ENCODE data around the gene CDPF1.
A peak's percentile ranks its signal among the peaks of the same experiment; 100 is the strongest.
"Not testable (repeated sequence)": the region's sequence is repeated elsewhere in the genome, so short reads cannot be mapped to it uniquely, and the experiment has no call there.

CDPF1 gene

GRCh38 chr22:46272196-46272595 lies 22.1 kb upstream of the CDPF1 start:
- no peaks in the 10 kb centered on the region for H3K27me3 ChIP-seq (ENCODE audit: insufficient read depth, low read depth, severe bottlenecking)
- no peak for TF ChIP-seq CTCF (IDR thresholded peaks at IDR 0.05; ENCODE audit: low read depth, low read length)
- no peak for DNase-seq
- no peak overlapping the region for H3K4me3 ChIP-seq (ENCODE audit: low read depth, low read length)
- H3K36me3 ChIP-seq: peaks cover 40% of the 10 kb centered on the region
- H3K9me3 ChIP-seq (ENCODE audit: severe bottlenecking): no peaks in the 10 kb centered on the region
- no peak overlapping the region for H3K27ac ChIP-seq

GRCh38 chr22:46269564-46269963 lies 19.5 kb upstream of the CDPF1 start:
- H3K27ac ChIP-seq: no peak overlapping the region
- H3K36me3 ChIP-seq: peaks cover 22% of the 10 kb centered on the region
- no peak overlapping the region for H3K4me3 ChIP-seq (ENCODE audit: low read depth, low read length)
- no peak for DNase-seq
- H3K9me3 ChIP-seq (ENCODE audit: severe bottlenecking): peaks cover 11% of the 10 kb centered on the region
- no peak for TF ChIP-seq CTCF (IDR thresholded peaks at IDR 0.05; ENCODE audit: low read depth, low read length)
- H3K27me3 ChIP-seq (ENCODE audit: insufficient read depth, low read depth, severe bottlenecking): no peaks in the 10 kb centered on the region

GRCh38 chr22:46267431-46268279 lies 17.6 kb upstream of the CDPF1 start, which contains the start of gene TTC38:
Gene TTC38, plus strand, starts transcription at chr22:46268008. Its CDS starts 32 bp downstream, at chr22:46268040.
- H3K9me3 ChIP-seq (ENCODE audit: severe bottlenecking): peaks cover 11% of the 10 kb centered on the region
- TF ChIP-seq CTCF (IDR thresholded peaks at IDR 0.05; ENCODE audit: low read depth, low read length): no peak
- H3K27ac ChIP-seq: peak within 1 kb of the TSS; percentile 71
- DNase-seq: peak; percentile 86
- peaks cover 6% of the 10 kb centered on the region; the same call in 1 of the 2 replicates for H3K36me3 ChIP-seq
- peak within 1 kb of the TSS; percentile 82 for H3K4me3 ChIP-seq (ENCODE audit: low read depth, low read length)
- H3K27me3 ChIP-seq (ENCODE audit: insufficient read depth, low read depth, severe bottlenecking): no peaks in the 10 kb centered on the region

- peaks cover 11% of the 10 kb centered on the region for H3K9me3 ChIP-seq (ENCODE audit: severe bottlenecking)
- not testable (repeated sequence) for H3K4me3 ChIP-seq (ENCODE audit: low read depth, low read length); DNase-seq; H3K27ac ChIP-seq; H3K36me3 ChIP-seq; H3K27me3 ChIP-seq (ENCODE audit: insufficient read depth, low read depth, severe bottlenecking)
Observed at GRCh38 chr22:46265627-46266026, 15.5 kb upstream of the CDPF1 start.

- H3K4me3 ChIP-seq (ENCODE audit: low read depth, low read length); H3K27me3 ChIP-seq (ENCODE audit: insufficient read depth, low read depth, severe bottlenecking); DNase-seq; H3K27ac ChIP-seq; H3K36me3 ChIP-seq: not testable (repeated sequence)
- H3K9me3 ChIP-seq (ENCODE audit: severe bottlenecking): peaks cover 11% of the 10 kb centered on the region
Observed at GRCh38 chr22:46264520-46264919, 14.4 kb upstream of the CDPF1 start.

- no peaks in the 10 kb centered on the region for H3K36me3 ChIP-seq
- no peak for DNase-seq
- TF ChIP-seq CTCF (IDR thresholded peaks at IDR 0.05; ENCODE audit: low read depth, low read length): no peak
- H3K27me3 ChIP-seq (ENCODE audit: insufficient read depth, low read depth, severe bottlenecking): no peaks in the 10 kb centered on the region
- H3K9me3 ChIP-seq (ENCODE audit: severe bottlenecking): peaks cover 11% of the 10 kb centered on the region
- H3K4me3 ChIP-seq (ENCODE audit: low read depth, low read length): no peak within 1 kb of the TSS
- H3K27ac ChIP-seq: no peak within 1 kb of the TSS
Observed at GRCh38 chr22:46263216-46263590, 13.1 kb upstream of the CDPF1 start, which contains the start of gene PKDREJ. Gene PKDREJ, minus strand, starts transcription at chr22:46263343. Its CDS starts 21 bp downstream, at chr22:46263322.
